HEK293 (cell line): ENCODE results near the gene B4GALT2.

Experiments
- GFI1B ChIP-seq: fragments of 450-650 bp; formaldehyde crosslinking; IDR thresholded peaks from 2 replicates; pipeline ENCODE4 v1.5.1; 2016; ENCODE audit warnings: missing biosample characterization, missing genetic modification characterization
- GLI4 ChIP-seq: fragments of 450-650 bp; formaldehyde crosslinking; IDR thresholded peaks from 2 replicates; pipeline ENCODE4 v1.5.1; 2016; ENCODE audit warnings: missing biosample characterization, missing genetic modification characterization
- HIC1 ChIP-seq: fragments of 450-650 bp; formaldehyde crosslinking; IDR thresholded peaks from 2 replicates; pipeline ENCODE4 v1.5.1; 2016; ENCODE audit warnings: missing biosample characterization, missing genetic modification characterization
- KLF1 ChIP-seq: fragments of 450-650 bp; formaldehyde crosslinking; IDR thresholded peaks from 2 replicates; pipeline ENCODE4 v1.5.1; 2016; ENCODE audit warnings: missing biosample characterization, missing genetic modification characterization
- OSR2 ChIP-seq: fragments of 450-650 bp; formaldehyde crosslinking; IDR thresholded peaks from 2 replicates; pipeline ENCODE4 v1.5.1; 2016; ENCODE audit warnings: missing biosample characterization, missing genetic modification characterization
- PATZ1 ChIP-seq: fragments of 450-650 bp; formaldehyde crosslinking; IDR thresholded peaks from 2 replicates; pipeline ENCODE4 v1.5.1; 2016; ENCODE audit warnings: missing biosample characterization, missing genetic modification characterization
- ZBTB10 ChIP-seq: fragments of 450-650 bp; formaldehyde crosslinking; IDR thresholded peaks from 2 replicates; pipeline ENCODE4 v1.5.1; 2016; ENCODE audit warnings: missing biosample characterization, missing genetic modification characterization
- ZBTB8A ChIP-seq: fragments of 450-650 bp; formaldehyde crosslinking; IDR thresholded peaks from 2 replicates; pipeline ENCODE4 v1.5.1; 2016; ENCODE audit warnings: missing biosample characterization, missing genetic modification characterization
- ZFP41 ChIP-seq: fragments of 450-650 bp; formaldehyde crosslinking; IDR thresholded peaks from 2 replicates; pipeline ENCODE4 v1.5.1; 2016; ENCODE audit warnings: missing biosample characterization, missing genetic modification characterization, borderline replicate concordance
- ZNF10 ChIP-seq: fragments of 450-650 bp; formaldehyde crosslinking; IDR thresholded peaks from 2 replicates; pipeline ENCODE4 v1.5.1; 2017; ENCODE audit warnings: missing biosample characterization, missing genetic modification characterization
- ZNF140 ChIP-seq: fragments of 450-650 bp; formaldehyde crosslinking; IDR thresholded peaks from 2 replicates; pipeline ENCODE4 v1.5.1; 2016; ENCODE audit warnings: missing biosample characterization, missing genetic modification characterization
- ZNF146 ChIP-seq: fragments of 450-650 bp; formaldehyde crosslinking; IDR thresholded peaks from 2 replicates; pipeline ENCODE4 v1.5.1; 2016; ENCODE audit warnings: missing biosample characterization, missing genetic modification characterization
- ZNF214 ChIP-seq: fragments of 450-650 bp; formaldehyde crosslinking; IDR thresholded peaks from 2 replicates; pipeline ENCODE4 v1.5.1; 2017; ENCODE audit warnings: missing biosample characterization, mild to moderate bottlenecking, missing genetic modification characterization, borderline replicate concordance
- ZNF350 ChIP-seq: fragments of 450-650 bp; formaldehyde crosslinking; IDR thresholded peaks from 2 replicates; pipeline ENCODE4 v1.5.0; 2017; ENCODE audit warnings: missing biosample characterization, mild to moderate bottlenecking, missing genetic modification characterization
- ZNF37A ChIP-seq: fragments of 450-650 bp; IDR thresholded peaks from 2 replicates; pipeline ENCODE4 v1.5.1; 2018; ENCODE audit warnings: missing biosample characterization, missing genetic modification characterization
- ZNF433 ChIP-seq: fragments of 450-650 bp; formaldehyde crosslinking; IDR thresholded peaks from 2 replicates; pipeline ENCODE4 v1.5.1; 2016; ENCODE audit warnings: missing biosample characterization, missing genetic modification characterization, low read depth
- ZNF514 ChIP-seq: fragments of 450-650 bp; formaldehyde crosslinking; IDR thresholded peaks from 2 replicates; pipeline ENCODE4 v1.5.1; 2016; ENCODE audit warnings: missing biosample characterization, missing genetic modification characterization
- ZNF521 ChIP-seq: fragments of 450-650 bp; formaldehyde crosslinking; IDR thresholded peaks from 2 replicates; pipeline ENCODE4 v1.5.1; 2017; ENCODE audit warnings: missing biosample characterization, mild to moderate bottlenecking, missing genetic modification characterization
- ZNF544 ChIP-seq: fragments of 450-650 bp; formaldehyde crosslinking; IDR thresholded peaks from 2 replicates; pipeline ENCODE4 v1.5.0; 2017; ENCODE audit warnings: missing biosample characterization, missing genetic modification characterization
- ZNF571 ChIP-seq: fragments of 450-650 bp; formaldehyde crosslinking; IDR thresholded peaks from 2 replicates; pipeline ENCODE4 v1.5.0; 2017; ENCODE audit warnings: missing biosample characterization, missing genetic modification characterization
- ZNF585B ChIP-seq: fragments of 450-650 bp; formaldehyde crosslinking; IDR thresholded peaks from 2 replicates; pipeline ENCODE4 v1.5.1; 2016; ENCODE audit warnings: missing biosample characterization, missing genetic modification characterization
- ZNF621 ChIP-seq: fragments of 450-650 bp; formaldehyde crosslinking; IDR thresholded peaks from 2 replicates; pipeline ENCODE4 v1.5.1; 2017; ENCODE audit warnings: missing biosample characterization, missing genetic modification characterization
- ZNF639 ChIP-seq: fragments of 450-650 bp; formaldehyde crosslinking; IDR thresholded peaks from 2 replicates; pipeline ENCODE4 v1.5.1; 2016; ENCODE audit warnings: missing biosample characterization, missing genetic modification characterization
- ZNF701 ChIP-seq: fragments of 450-650 bp; formaldehyde crosslinking; IDR thresholded peaks from 2 replicates; pipeline ENCODE4 v1.5.1; 2016; ENCODE audit warnings: missing biosample characterization, missing genetic modification characterization
- ZNF777 ChIP-seq: fragments of 450-650 bp; formaldehyde crosslinking; IDR thresholded peaks from 2 replicates; pipeline ENCODE4 v1.5.1; 2017; ENCODE audit warnings: missing biosample characterization, missing genetic modification characterization, borderline replicate concordance
- ZNF843 ChIP-seq: fragments of 450-650 bp; formaldehyde crosslinking; IDR thresholded peaks from 2 replicates; pipeline ENCODE4 v1.5.1; 2016; ENCODE audit warnings: missing biosample characterization, missing genetic modification characterization

Gene B4GALT2

GRCh38 chr1:43933386-43934100 lies 45.5 kb upstream of the B4GALT2 start, which contains the start of gene ARTN (continued):
- TF ChIP-seq ZBTB8A (peak; percentile 45), ZNF544 (no peak), ZNF37A (tag by site-specific recombination) (no peak), ZNF521 (tag by site-specific recombination) (no peak), ZNF571 (no peak), ZNF777 (tag by site-specific recombination) (0 out of 2 replicates have a peak, but pooled peaks have one; percentile 2), ZNF639 (tag by site-specific recombination) (no peak), ZNF433 (no peak), ZNF10 (tag by site-specific recombination) (no peak; the same call in 1 of the 2 replicates), ZNF140 (tag by site-specific recombination) (no peak), GFI1B (tag by site-specific recombination) (no peak), HIC1 (no peak), GLI4 (tag by site-specific recombination) (no peak), ZNF585B (tag by site-specific recombination) (no peak), ZBTB10 (tag by site-specific recombination) (peak; percentile 73; the same call in 1 of the 2 replicates), ZNF843 (tag by site-specific recombination) (no peak), ZFP41 (tag by site-specific recombination) (no peak), ZNF350 (tag by site-specific recombination) (no peak), ZNF514 (no peak), ZNF621 (tag by site-specific recombination) (no peak), ZNF214 (tag by site-specific recombination) (no peak), ZNF701 (tag by site-specific recombination) (no peak), PATZ1 (peak; percentile 94), ZNF146 (tag by site-specific recombination) (0 out of 2 replicates have a peak, but pooled peaks have one; percentile 6), OSR2 (tag by site-specific recombination) (no peak; the same call in 1 of the 2 replicates), KLF1 (tag by site-specific recombination) (peak; percentile 99)
